ENCODE results near the gene RBM14.

Gene RBM14

GRCh38 chr11:66624450-66624849, 8.0 kb downstream of the RBM14 start:
- no peak overlapping the region for H2AFZ ChIP-seq (ENCODE audit: low read depth, low read length, severe bottlenecking)
- H4K20me1 ChIP-seq (ENCODE audit: low read depth, low read length), result peaks cover 49% of the 10 kb centered on the region
- H3K27me3 ChIP-seq (ENCODE audit: low read length), result no peaks in the 10 kb centered on the region
- no peak overlapping the region for H3K4me3 ChIP-seq (ENCODE audit: insufficient read depth, low read length, poor library complexity, severe bottlenecking)
- H3K9me3 ChIP-seq (ENCODE audit: insufficient read depth, low read length), result no peaks in the 10 kb centered on the region
- no peak overlapping the region for H3K27ac ChIP-seq (ENCODE audit: low read depth, low read length)
- H3K4me2 ChIP-seq (ENCODE audit: low read depth, low read length, poor library complexity, severe bottlenecking), result no peak overlapping the region
- H3F3A ChIP-seq (ENCODE audit: insufficient read depth), result peaks cover 6% of the 10 kb centered on the region; the same call in 1 of the 2 replicates
- no peak for TF ChIP-seq EZH2phosphoT487 (conservative IDR thresholded peaks at IDR 0.05; ENCODE audit: low read length)
- TF ChIP-seq, protein P1, sequence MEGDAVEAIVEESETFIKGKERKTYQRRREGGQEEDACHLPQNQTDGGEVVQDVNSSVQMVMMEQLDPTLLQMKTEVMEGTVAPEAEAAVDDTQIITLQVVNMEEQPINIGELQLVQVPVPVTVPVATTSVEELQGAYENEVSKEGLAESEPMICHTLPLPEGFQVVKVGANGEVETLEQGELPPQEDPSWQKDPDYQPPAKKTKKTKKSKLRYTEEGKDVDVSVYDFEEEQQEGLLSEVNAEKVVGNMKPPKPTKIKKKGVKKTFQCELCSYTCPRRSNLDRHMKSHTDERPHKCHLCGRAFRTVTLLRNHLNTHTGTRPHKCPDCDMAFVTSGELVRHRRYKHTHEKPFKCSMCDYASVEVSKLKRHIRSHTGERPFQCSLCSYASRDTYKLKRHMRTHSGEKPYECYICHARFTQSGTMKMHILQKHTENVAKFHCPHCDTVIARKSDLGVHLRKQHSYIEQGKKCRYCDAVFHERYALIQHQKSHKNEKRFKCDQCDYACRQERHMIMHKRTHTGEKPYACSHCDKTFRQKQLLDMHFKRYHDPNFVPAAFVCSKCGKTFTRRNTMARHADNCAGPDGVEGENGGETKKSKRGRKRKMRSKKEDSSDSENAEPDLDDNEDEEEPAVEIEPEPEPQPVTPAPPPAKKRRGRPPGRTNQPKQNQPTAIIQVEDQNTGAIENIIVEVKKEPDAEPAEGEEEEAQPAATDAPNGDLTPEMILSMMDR (IDR thresholded peaks at IDR 0.05; ENCODE audit: insufficient read depth, low read length, poor library complexity, severe bottlenecking), result no peak
- peaks cover 56% of the 10 kb centered on the region for H3K36me3 ChIP-seq (ENCODE audit: low read length)
- no peak overlapping the region for H3K9ac ChIP-seq (ENCODE audit: low read length)
- H3K79me2 ChIP-seq (ENCODE audit: insufficient read depth, low read length), result peaks cover 100% of the 10 kb centered on the region
- H3K9me2 ChIP-seq (replicated peaks; ENCODE audit: insufficient read depth, low read length), result no peaks in the 10 kb centered on the region

GRCh38 chr11:66625041-66625751, 8.8 kb downstream of the RBM14 start:
- H3K4me2 ChIP-seq (ENCODE audit: low read depth, low read length, poor library complexity, severe bottlenecking), result no peak overlapping the region
- H3F3A ChIP-seq (ENCODE audit: insufficient read depth), result peaks cover 8% of the 10 kb centered on the region; the same call in 1 of the 2 replicates
- no peak overlapping the region for H3K4me3 ChIP-seq (ENCODE audit: insufficient read depth, low read length, poor library complexity, severe bottlenecking)
- peaks cover 58% of the 10 kb centered on the region for H3K36me3 ChIP-seq (ENCODE audit: low read length)
- no peak for TF ChIP-seq EZH2phosphoT487 (conservative IDR thresholded peaks at IDR 0.05; ENCODE audit: low read length)
- TF ChIP-seq, protein P1 (IDR thresholded peaks at IDR 0.05; ENCODE audit: insufficient read depth, low read length, poor library complexity, severe bottlenecking), result no peak
- peaks cover 100% of the 10 kb centered on the region for H3K79me2 ChIP-seq (ENCODE audit: insufficient read depth, low read length)
- no peak overlapping the region for H3K27ac ChIP-seq (ENCODE audit: low read depth, low read length)
- H3K9me3 ChIP-seq (ENCODE audit: insufficient read depth, low read length), result no peaks in the 10 kb centered on the region
- H4K20me1 ChIP-seq (ENCODE audit: low read depth, low read length), result peaks cover 50% of the 10 kb centered on the region
- H3K9me2 ChIP-seq (replicated peaks; ENCODE audit: insufficient read depth, low read length), result no peaks in the 10 kb centered on the region
- no peak overlapping the region for H3K9ac ChIP-seq (ENCODE audit: low read length)
- H2AFZ ChIP-seq (ENCODE audit: low read depth, low read length, severe bottlenecking), result no peak overlapping the region
- no peaks in the 10 kb centered on the region for H3K27me3 ChIP-seq (ENCODE audit: low read length)

DNA sequence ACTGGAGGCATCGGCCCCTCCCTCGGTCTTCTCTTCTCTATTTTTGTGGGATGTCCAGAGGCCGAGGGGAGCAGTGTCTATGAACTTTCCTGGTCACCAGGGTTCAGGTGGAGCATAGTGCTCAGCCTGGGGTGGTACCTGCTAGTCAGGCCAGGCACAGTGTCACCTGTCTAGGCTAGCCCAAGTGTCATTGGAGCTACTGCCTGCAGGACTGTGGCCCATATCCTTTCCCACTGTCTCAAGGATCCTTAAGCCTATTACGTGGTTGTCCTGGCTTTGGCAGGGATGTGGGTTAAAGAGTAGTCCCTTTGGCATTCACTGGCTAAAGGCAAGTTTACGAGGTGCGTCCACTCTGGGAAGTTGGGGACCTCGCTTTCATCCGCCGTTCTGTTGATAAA, 9.3 kb downstream of the RBM14 start:
- Histone ChIP-seq H3K9ac (ENCODE audit: low read length) (no peak overlapping the region), H3K4me3 (ENCODE audit: insufficient read depth, low read length, poor library complexity, severe bottlenecking) (no peak overlapping the region), H3F3A (ENCODE audit: insufficient read depth) (peaks cover 8% of the 10 kb centered on the region; the same call in 1 of the 2 replicates), H3K79me2 (ENCODE audit: insufficient read depth, low read length) (peaks cover 100% of the 10 kb centered on the region), H3K9me2 (replicated peaks; ENCODE audit: insufficient read depth, low read length) (no peaks in the 10 kb centered on the region), H3K36me3 (ENCODE audit: low read length) (peaks cover 58% of the 10 kb centered on the region), H2AFZ (ENCODE audit: low read depth, low read length, severe bottlenecking) (no peak overlapping the region), H3K9me3 (ENCODE audit: insufficient read depth, low read length) (no peaks in the 10 kb centered on the region), H3K4me2 (ENCODE audit: low read depth, low read length, poor library complexity, severe bottlenecking) (no peak overlapping the region), H3K27ac (ENCODE audit: low read depth, low read length) (no peak overlapping the region), H3K27me3 (ENCODE audit: low read length) (no peaks in the 10 kb centered on the region), H4K20me1 (ENCODE audit: low read depth, low read length) (peaks cover 46% of the 10 kb centered on the region)
- TF ChIP-seq EZH2phosphoT487 (conservative IDR thresholded peaks at IDR 0.05; ENCODE audit: low read length), result no peak
- TF ChIP-seq, protein P1 (IDR thresholded peaks at IDR 0.05; ENCODE audit: insufficient read depth, low read length, poor library complexity, severe bottlenecking), result no peak

Data from SU-DHL-6 (cell line).